Uterus (tissue), 2 donors: ENCODE measurements around the gene FBXO31.

ENCODE experiments used
- CTCF ChIP-seq, 4 experiments: fragments of 200-600 bp in 2 of 4; fragments of 450-650 bp in 2 of 4; sonication (generic) in 2 of 4; IDR thresholded peaks; one replicate each; pipeline ENCODE4 v1.5.1; 2016 to 2019; ENCODE audit warnings: antibody characterized with exemption in 4 of 4, mild to moderate bottlenecking in 2 of 4, moderate library complexity in 1 of 4
- POLR2A ChIP-seq, 2 donors: fragments of 450-650 bp; IDR thresholded peaks; one replicate each; pipeline ENCODE4 v1.6.1; 2016; ENCODE audit warnings: antibody characterized with exemption in 2 of 2, mild to moderate bottlenecking in 1 of 2, moderate library complexity in 1 of 2

GRCh38 chr16:87363771-87364455 is 19.7 kb downstream of the FBXO31 start:
- TF ChIP-seq POLR2A (IDR thresholded peaks at IDR 0.05) (no peak), CTCF (IDR thresholded peaks at IDR 0.05) (no peak)
